Stimulated activated CD4-positive, alpha-beta T cell treated with anti-CD3 and anti-CD28 coated beads, Interleukin-1b, Interleukin-23, amount 100 ng/mL, for 1 hour (primary cell): Measurements from ENCODE around the gene TTC23L.

Experiments used
- DNase-seq, 2 donors: peaks; one replicate each; pipeline ENCODE4 v3.0.0-alpha.2; 2020; ENCODE audit warnings: low read depth in 2 of 2

Gene TTC23L

GRCh38 chr5:34869256-34869655 lies 30.3 kb downstream of the TTC23L start:
- no peak for DNase-seq

DNA sequence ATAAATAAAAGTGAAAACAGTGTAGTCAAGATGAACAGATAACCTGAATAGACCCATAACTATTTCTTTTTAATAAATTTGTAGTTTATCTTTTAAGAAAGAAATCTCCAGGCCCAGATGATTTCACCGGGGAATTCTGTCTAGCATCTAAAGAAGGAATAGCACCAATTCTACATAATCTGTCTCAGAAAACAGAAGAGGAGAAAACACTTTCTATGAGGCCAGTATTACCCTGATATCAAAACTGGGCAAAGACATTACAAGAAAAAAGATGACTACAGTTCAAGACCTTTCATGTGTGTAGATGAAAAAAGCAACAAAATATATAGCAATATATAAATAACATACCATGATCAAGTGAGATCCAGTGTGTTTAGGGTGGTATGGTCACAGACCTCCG lies 31.4 kb downstream of the TTC23L start:
- DNase-seq: no peak

DNA sequence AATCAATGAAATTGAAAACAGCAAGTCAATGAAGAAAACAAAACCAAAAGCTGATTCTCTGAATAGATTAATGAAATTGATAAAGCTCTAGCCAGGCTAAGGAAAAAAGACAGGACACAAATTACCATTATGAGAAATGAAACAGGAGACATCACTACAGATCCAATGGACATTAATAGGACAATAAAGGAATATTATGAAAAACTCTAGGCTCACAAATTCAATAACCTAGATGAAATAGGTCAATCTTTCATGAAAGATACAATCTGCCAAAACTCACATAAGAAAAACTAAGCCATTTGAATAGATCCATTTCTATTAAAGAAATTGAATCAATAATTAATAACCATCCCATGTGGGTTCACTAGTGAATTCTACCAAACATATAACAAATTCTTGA lies 37.3 kb downstream of the TTC23L start:
- no peak for DNase-seq

DNA sequence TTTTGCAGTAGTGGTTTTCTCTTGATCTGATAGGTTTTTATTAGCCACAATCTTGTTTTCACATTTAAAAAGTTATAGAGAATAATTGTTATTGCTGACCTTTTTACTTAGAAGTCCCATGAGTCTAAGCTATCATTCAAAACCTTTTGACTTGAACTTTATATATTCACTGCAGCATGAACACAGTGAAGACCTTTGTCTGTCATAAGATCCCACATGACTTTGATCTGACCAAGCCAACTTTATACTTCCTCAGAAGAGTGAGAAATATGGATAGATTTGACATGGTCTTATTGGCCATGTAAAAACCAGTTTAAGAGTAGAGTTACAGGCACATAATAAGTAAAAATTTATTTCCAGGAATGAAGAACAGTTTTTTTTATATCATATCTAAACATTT lies 42.3 kb downstream of the TTC23L start:
- DNase-seq: no peak

- no peak for DNase-seq
These were observed 47.6 kb downstream of the TTC23L start for GRCh38 chr5:34886392-34887119.

DNA sequence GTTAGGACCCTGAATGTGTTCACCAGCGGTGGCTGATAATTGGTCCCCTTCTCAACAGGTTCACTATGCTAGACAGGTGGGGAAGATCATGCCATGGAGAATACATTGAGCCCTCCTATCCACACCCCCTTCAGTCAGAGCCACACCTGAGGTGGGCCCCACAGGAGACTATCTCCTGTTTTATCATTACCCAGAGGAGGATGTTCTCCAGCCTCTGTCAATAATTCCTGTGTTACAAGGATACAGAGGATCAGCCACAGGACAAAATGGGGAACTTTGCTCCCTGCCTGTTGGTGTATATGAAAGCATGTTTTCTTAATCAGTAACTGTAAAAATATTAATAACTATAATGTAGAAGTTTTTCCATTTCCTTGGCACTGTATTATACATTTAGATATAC lies 50.4 kb downstream of the TTC23L start:
- DNase-seq: no peak

GRCh38 chr5:34891981-34892380 lies 53.0 kb downstream of the TTC23L start:
- DNase-seq: no peak

GRCh38 chr5:34892414-34892813 lies 53.5 kb downstream of the TTC23L start:
- DNase-seq: no peak

GRCh38 chr5:34894716-34895115 lies 55.8 kb downstream of the TTC23L start:
- no peak for DNase-seq

DNA sequence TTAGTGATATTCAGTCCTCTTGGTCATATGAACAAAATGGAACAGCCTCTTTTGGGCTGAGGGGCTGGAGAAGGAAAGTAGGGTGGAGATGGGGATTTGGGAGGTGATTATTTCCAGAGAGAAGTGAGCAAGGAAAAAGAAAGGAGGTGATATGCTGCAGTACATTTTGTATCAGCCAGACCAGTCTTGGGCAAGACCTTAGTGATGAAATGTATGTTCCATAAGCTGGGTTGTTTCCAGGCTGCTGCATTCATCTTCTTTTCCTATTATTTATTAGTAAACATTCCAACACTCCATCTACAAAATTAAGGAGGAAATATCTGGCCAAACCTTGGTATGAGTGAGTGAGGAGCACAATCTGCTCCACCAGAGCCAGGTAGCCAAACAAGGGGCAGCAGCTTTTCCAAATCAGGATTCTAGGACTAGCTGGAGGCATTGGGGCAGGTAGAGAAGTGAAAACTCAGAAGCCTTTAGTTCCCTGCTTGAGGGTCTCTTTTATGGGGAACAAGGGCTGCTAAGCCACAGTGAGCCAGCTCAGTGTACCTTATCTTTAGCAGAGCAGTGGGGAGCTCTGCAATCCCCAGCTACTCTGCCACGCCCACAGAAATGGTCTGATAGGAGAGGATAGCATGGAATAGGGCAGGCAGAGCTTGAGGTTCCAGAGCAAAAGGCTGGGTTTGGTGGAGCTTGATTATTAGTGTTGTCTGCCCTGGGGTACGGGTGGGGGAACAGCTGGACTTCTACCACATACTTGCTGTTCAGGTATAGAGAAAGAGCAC lies 56.9 kb downstream of the TTC23L start:
- DNase-seq: no peak

DNA sequence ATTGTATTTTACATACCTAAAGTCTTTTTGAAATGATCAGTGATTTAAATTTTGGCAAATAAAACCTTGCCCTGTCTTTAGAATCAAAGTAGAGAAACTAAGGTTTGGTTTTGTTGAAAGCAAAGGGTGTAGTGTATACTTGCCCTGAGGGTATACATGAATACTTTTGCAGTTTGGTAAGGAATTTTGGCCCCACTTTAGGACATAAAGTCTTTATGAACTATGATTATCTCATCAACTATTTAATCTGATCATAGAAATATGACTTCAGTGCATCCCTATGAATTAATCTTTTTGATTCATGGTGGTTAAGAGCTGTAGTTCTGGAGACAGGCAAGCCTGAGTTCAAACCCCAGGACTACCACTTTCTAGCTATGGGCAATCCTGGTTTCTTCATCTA lies 58.7 kb downstream of the TTC23L start:
- DNase-seq: no peak

DNA sequence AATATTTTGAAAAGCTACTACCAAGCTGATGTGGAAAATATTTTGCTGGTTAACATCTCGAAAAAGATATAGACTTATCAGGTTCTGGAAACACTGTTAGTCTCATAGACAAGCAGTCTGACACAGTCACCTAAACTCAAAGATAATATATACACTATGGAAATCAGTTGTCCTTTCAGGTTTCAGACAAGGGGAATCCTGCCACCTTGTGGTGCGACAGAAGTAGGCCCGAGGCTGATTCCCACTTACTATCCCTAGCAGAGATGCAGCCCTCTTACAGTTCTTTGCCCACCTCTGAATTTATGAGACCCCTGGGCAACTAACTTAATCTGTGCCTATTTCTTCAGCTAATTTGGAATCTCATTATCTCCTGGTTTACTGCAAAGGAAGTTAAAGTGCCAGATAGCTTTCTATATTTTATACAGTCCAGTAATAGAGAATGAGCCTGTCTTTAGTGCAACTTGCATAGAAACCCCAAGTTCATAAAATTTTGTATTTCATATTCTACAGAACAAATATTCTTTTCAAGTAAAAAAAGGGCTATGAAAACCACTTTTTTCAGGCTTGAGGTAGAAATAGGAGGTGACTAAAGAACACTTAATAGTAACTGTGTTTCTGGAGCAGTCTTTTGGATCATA lies 59.4 kb downstream of the TTC23L start:
- peak; percentile 21 to 33 for DNase-seq

- DNase-seq: no peak
These were observed 60.1 kb downstream of the TTC23L start for GRCh38 chr5:34899066-34899465.

DNA sequence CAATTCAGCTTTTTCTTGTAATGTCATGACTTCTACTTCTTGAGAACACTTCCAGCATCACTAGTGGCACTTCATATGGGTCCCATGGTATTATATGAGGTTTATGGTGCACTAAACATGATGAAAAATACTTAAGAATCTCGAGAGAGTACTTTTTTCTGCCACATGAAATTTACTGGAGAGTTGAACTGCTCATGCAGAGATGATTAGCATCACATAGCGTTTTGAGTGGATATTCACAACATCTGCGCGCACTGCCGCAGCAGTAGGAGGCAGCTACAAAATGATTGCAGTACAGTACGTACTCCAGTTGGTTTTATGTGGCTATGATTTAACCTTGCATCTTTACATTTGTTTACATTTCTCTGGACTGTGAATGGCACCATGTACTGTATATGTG lies 61.7 kb downstream of the TTC23L start:
- DNase-seq: no peak

DNA sequence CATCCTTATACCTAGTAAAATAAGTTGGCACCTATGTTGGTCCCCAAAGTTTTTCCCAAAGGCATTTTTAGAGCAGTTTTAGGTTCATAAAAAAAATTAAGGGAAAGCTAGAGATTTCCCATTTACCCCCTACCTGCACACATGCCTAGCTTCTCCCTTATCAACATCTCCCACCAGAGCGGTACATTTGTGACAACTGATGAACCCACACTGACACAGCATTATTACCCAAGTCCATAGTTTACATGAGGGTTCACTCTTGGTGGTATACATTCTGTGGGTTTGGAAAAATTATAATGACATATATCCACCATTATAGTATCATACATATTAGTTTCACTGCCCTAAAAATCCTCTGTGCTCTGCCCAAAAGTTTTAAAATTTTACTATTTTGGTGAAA lies 64.3 kb downstream of the TTC23L start:
- no peak for DNase-seq

GRCh38 chr5:34905564-34905963 lies 66.6 kb downstream of the TTC23L start:
- DNase-seq: no peak

- DNase-seq: no peak
These were observed 74.1 kb downstream of the TTC23L start for GRCh38 chr5:34913072-34913471.

DNA sequence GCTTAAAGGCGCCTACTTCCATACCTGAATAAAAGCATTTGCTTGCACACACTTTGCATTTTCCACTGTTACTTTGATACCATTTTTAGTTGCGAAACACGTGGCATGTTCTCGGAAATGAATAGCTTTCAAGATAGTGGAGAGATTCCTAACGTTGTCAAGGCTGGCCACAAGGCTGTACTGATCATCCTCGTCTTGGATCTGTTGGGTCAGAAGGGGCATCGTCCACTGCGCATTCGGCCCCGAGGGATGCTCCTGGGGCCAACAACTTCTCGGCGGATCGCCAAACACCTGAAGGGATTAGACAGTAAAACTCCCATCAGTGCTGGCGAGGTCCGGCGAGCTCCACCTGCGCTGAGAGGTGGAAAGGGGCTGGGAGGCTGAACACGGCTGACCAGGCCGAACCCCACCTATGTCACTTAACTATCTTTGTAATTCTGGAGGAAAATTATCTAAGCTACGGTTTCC lies 75.7 kb downstream of the TTC23L start:
- no peak for DNase-seq

GRCh38 chr5:34915139-34915855 lies 76.3 kb downstream of the TTC23L start, which contains the start of the genes BRIX1 and RAD1:
Gene BRIX1, plus strand, starts transcription at chr5:34915711. Its CDS starts 28 bp downstream, at chr5:34915739.
Gene RAD1, minus strand, starts transcription at chr5:34915504. Its CDS starts 612 bp downstream, at chr5:34914892.
- peak; percentile 78 to 79 for DNase-seq

DNA sequence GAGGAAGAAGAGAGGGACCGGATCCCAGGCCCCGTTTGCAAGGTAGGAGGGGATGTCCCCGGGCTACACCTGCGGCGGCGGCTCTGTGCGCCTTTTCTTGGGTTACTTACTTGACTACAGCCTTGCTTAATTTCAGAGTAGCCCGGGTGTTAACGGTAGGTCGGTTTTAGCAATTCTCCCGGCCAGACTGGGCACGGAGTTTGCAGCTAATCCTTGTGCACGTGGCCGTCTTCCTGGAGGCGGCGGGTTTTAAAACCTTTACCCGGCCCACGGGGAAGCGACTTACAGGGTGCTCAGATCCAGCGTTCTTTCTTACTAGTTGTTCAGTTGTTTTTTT lies 76.9 kb downstream of the TTC23L start:
- DNase-seq: no peak

GRCh38 chr5:34916518-34916917 lies 77.6 kb downstream of the TTC23L start:
- DNase-seq: no peak

GRCh38 chr5:34918025-34918424 lies 79.1 kb downstream of the TTC23L start:
- DNase-seq: no peak
